Esophagus squamous epithelium (tissue), 4 donors: ENCODE measurements around the gene OGA.

ENCODE experiments used
- CTCF ChIP-seq, 6 experiments: fragments of 450-650 bp in 4 of 6; fragments of 200-600 bp in 2 of 6; sonication (generic) in 2 of 6; IDR thresholded peaks; one replicate each; pipeline ENCODE4 v1.5.1; 2016 to 2019; ENCODE audit warnings: antibody characterized with exemption in 6 of 6, mild to moderate bottlenecking in 4 of 6, moderate library complexity in 4 of 6
- POLR2A ChIP-seq, 4 donors: fragments of 450-650 bp; IDR thresholded peaks; one replicate each; pipeline ENCODE4 v1.6.1; 2017; ENCODE audit warnings: antibody characterized with exemption in 4 of 4, mild to moderate bottlenecking in 4 of 4, moderate library complexity in 3 of 4

- TF ChIP-seq CTCF (IDR thresholded peaks at IDR 0.05) (no peak), POLR2A (IDR thresholded peaks at IDR 0.05) (no peak)
Observed at GRCh38 chr10:101758858-101759257, 59.4 kb downstream of the OGA start.
